Left lung (tissue), 10 donors: ENCODE measurements around the gene CDK2AP2. TPM values are rescaled to one million over a fixed set of nuclear protein-coding genes. Genes with fewer than 3 reads are reported as not detected.
A peak's percentile ranks its signal among the peaks of the same experiment; 100 is the strongest.
"Not testable (repeated sequence)": the region's sequence is repeated elsewhere in the genome, so short reads cannot be mapped to it uniquely, and the experiment has no call there.

Experiments used
- ATAC-seq: fragments of 200-7000 bp; cut with Tn5 transposase; one replicate; pipeline ENCODE4 v1.9.1; 2020; ENCODE audit warnings: moderate library complexity
- DNase-seq, 4 donors: peaks; one replicate each; pipeline ENCODE4 v3.0.0-alpha.2; 2013 to 2020
- H3K27ac ChIP-seq, 2 donors: fragments of 200-600 bp; sonication (generic) in 1 of 2; one replicate each; pipeline versions ENCODE4 v1.5.0 to v1.8.0; 2020 to 2021
- H3K27me3 ChIP-seq, 2 donors: fragments of 200-600 bp; sonication (generic) in 1 of 2; one replicate each; pipeline versions ENCODE4 v1.5.0 to v1.8.0; 2020 to 2021
- H3K36me3 ChIP-seq, 2 donors: fragments of 200-600 bp; sonication (generic) in 1 of 2; one replicate each; pipeline versions ENCODE4 v1.5.0 to v1.8.0; 2020 to 2021
- H3K4me1 ChIP-seq, 2 donors: fragments of 200-600 bp; one replicate each; pipeline ENCODE4 v1.8.0; 2021
- H3K4me3 ChIP-seq, 2 donors: fragments of 200-600 bp; sonication (generic) in 1 of 2; one replicate each; pipeline versions ENCODE4 v1.5.0 to v1.8.0; 2020 to 2021; ENCODE audit warnings: mild to moderate bottlenecking in 1 of 2
- H3K9me3 ChIP-seq, 2 donors: fragments of 200-600 bp; sonication (generic) in 1 of 2; one replicate each; pipeline versions ENCODE4 v1.5.0 to v1.8.0; 2020 to 2021
- intact Hi-C, 2 donors: fragments of 100-400 bp; cut with DNase I; formaldehyde crosslinking; loops; one replicate each; pipeline versions ENCODE4 v1.11.2 to v1.14.2; 2022
- polyA plus RNA-seq, 6 donors: library from polyadenylated mRNA; unstranded; fragments of 120-200 nt; gene quantifications; one replicate each; pipeline ENCODE4 v1.2.1, GENCODE V29; 2013; ENCODE audit not compliant: insufficient read length in 6 of 6
- total RNA-seq, 2 donors: library from RNA; stranded (reverse); fragmentation: NEBNext Ultra II Directional; extraction: Animal tissue kit (Norgen Biotek cat#: 25700); gene quantifications; one replicate each; pipeline ENCODE4 v1.2.1, GENCODE V29; 2021
- TF ChIP-seq, protein P1 (sequence below), 2 donors: fragments of 200-600 bp; sonication (generic) in 1 of 2; IDR thresholded peaks; one replicate each; pipeline versions ENCODE4 v1.5.0 to v1.8.0; 2021; ENCODE audit warnings: antibody characterized with exemption in 2 of 2
- donor health status: DM: no; HTN: yes; CAD: no.
- donor health status: DM: no; HTN: no; CAD: no.

Gene CDK2AP2
- total and polyA plus RNA-seq, 8 donors = 25.8 to 92.8 (median 33.4) TPM

DNA sequence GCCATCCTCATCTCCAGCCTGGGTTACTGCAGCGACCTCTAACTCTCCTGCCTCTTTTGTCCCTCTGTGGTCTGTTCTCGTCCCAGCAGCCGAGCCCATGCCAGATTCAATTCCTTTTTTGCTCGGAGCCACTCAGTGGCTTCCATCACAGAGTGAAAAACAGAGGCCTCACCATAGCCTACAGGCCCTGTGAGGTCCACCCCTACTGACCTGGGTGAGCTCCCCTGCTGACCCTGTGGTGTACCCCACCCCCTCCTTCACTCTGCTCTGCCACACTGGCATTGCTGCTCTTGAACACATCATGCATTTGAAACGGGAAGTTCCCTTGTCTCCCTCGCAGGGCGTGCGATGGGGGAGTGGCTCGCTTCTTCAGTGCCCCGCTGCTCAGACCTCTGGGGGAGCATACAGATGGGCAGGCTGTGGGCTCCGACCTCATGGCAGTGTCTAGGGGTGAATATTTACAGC is 23.1 kb downstream of the CDK2AP2 start:
- Histone ChIP-seq H3K4me3 (no peak overlapping the region), H3K27ac (no peak overlapping the region), H3K4me1 (peaks cover 18 to 47% of the 10 kb centered on the region in 2 donors), H3K36me3 (peaks cover 0 to 31% of the 10 kb centered on the region in 2 donors), H3K27me3 (no peaks in the 10 kb centered on the region), H3K9me3 (no peaks in the 10 kb centered on the region)
- intact Hi-C loops = no loop called here
- ATAC-seq (no peak), DNase-seq (peak in 1 of 4 donors; percentile 81)
- TF ChIP-seq, protein P1, sequence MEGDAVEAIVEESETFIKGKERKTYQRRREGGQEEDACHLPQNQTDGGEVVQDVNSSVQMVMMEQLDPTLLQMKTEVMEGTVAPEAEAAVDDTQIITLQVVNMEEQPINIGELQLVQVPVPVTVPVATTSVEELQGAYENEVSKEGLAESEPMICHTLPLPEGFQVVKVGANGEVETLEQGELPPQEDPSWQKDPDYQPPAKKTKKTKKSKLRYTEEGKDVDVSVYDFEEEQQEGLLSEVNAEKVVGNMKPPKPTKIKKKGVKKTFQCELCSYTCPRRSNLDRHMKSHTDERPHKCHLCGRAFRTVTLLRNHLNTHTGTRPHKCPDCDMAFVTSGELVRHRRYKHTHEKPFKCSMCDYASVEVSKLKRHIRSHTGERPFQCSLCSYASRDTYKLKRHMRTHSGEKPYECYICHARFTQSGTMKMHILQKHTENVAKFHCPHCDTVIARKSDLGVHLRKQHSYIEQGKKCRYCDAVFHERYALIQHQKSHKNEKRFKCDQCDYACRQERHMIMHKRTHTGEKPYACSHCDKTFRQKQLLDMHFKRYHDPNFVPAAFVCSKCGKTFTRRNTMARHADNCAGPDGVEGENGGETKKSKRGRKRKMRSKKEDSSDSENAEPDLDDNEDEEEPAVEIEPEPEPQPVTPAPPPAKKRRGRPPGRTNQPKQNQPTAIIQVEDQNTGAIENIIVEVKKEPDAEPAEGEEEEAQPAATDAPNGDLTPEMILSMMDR (IDR thresholded peaks at IDR 0.05) = no peak

DNA sequence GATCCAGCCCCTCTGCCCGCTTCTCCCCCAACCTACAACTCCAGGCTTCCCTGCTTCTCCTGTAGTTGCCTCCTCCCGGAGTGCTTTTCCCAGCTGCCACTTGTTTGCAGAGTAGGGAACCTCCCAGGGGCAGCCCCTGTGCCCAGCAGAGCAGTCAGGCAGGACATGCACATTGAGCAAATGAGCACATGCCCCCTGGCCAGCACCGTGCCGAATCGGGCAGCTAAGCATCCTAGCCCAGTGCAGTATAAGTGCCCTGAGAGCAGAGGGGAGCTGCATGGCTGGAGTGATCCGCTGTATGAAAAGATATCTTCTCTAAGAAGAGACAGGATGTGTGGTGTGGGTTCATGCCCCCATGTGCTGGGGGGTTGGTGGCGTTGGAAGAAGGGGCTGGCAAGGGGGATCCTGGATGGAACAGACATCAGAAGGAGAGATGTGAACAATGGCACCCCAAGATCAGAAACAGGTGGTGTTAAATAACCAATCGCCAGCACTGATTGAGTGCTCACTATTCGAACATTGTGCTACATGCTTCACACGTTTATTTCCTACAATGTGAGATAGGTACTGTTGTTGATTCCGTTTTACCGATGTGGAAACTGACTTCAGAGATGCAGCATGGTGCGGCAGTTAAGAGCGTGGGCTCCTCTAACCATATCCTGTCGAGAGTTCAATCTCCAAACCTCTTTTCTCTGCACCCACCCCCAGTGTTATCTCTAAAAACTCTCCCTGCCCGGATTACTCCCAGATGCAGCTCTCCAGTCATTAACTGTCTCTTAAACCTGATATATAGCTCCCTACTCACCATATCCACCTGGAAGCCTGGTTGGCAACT is 23.9 kb downstream of the CDK2AP2 start:
- peak overlapping the region in 1 of 2 donors; percentile 57 for H3K4me3 ChIP-seq
- peak overlapping the region in 1 of 2 donors; percentile 91 for H3K27ac ChIP-seq
- ATAC-seq (no peak), DNase-seq (peak in 1 of 4 donors; percentile 79)
- intact Hi-C loops = no loop called here
- H3K9me3 ChIP-seq = no peaks in the 10 kb centered on the region
- peaks cover 0 to 23% of the 10 kb centered on the region in 2 donors for H3K36me3 ChIP-seq
- peaks cover 18 to 47% of the 10 kb centered on the region in 2 donors for H3K4me1 ChIP-seq
- no peaks in the 10 kb centered on the region for H3K27me3 ChIP-seq
- TF ChIP-seq, protein P1 (IDR thresholded peaks at IDR 0.05) = no peak

DNA sequence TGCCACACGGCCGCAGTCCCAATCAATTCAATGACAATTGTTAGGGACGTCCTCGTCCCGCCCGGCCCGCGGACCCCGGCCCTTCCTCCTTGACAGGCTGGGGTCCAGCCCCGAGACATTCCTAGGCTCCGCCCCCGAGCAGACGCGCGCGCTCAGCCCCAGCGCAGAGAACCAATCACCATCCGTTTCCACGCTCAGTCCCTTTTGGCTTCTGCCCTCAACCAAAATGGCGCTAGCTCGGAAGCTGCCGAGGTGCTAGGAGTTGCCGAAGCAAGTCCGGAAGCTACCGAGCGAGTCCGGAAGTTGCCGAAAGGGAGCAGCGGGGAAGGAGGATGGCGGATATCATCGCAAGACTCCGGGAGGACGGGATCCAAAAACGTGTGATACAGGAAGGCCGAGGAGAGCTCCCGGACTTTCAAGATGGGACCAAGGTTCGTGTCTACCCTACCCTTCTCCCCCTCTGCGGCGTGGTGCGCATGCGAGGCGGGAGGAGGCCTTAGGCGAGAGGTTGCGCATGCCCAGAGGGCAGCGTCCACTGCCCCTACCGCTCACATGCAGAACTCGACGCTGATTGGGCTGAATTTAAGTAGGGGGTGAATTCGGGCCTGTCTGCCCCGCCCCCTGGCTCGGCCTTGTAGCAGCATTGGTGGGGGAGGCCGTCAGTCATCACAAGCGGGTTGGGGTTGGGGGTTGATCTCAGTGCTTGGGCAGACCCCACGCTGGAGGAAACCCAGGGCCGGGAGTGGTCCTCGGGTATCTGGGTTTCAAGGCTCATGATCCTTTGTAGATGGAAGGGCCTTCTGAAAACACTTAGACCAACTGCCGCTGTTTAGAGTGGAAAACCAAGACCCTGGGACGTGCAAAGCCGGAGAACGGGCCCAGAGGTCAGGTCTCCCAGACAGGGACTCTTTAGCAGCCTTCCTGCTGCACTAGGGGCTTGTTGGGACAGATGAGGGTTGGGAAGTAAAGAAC is 24.8 kb downstream of the CDK2AP2 start, which contains the start of gene AIP:
Gene AIP (plus strand): TSS at position 200 of the 972 bp plus-strand sequence. CDS start 133 bp downstream, at position 333.
- Histone ChIP-seq H3K4me1 (peaks cover 18 to 47% of the 10 kb centered on the region in 2 donors), H3K36me3 (peaks cover 0 to 16% of the 10 kb centered on the region in 2 donors), H3K27me3 (no peaks in the 10 kb centered on the region), H3K4me3 (peak within 1 kb of the TSS; percentile 45 to 57), H3K9me3 (no peaks in the 10 kb centered on the region), H3K27ac (peak within 1 kb of the TSS; percentile 86 to 91)
- ATAC-seq (peak; percentile 98), DNase-seq (peak; percentile 95 to 98 (median 98))
- TF ChIP-seq, protein P1 (IDR thresholded peaks at IDR 0.05) = peak in 1 of 2 donors; percentile 22
- intact Hi-C loops = no loop called here

DNA sequence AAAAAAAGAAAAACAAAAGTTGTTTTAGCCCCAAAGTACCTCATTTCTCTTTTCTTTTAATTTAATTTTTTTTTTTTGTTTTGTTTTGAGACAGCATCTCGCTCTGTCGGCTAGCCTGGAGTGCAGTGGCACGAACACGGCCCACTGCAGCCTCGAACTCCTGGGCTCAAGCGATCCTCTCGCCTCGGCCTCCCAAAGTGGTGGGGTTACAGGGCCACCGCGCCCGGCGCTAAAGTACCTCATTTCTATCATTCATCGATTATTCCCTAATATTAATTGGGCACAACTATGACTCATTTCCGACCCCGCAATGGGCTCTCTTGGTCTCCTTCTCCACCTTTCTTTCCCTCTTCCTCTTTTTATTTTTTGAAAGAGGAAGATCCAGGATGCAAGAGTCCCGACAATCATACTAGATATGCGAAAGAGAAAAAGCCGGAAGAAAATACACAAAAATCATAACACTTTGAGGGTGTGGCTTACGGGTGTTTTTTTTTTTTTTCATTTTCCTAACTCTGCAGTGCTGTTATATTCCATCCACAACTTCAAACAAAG is 25.6 kb downstream of the CDK2AP2 start:
- H3K4me1 ChIP-seq = peaks cover 18 to 47% of the 10 kb centered on the region in 2 donors
- H3K4me3 ChIP-seq = peak overlapping the region; percentile 45 to 57
- TF ChIP-seq, protein P1 (IDR thresholded peaks at IDR 0.05) = no peak
- H3K9me3 ChIP-seq = no peaks in the 10 kb centered on the region
- H3K36me3 ChIP-seq = peaks cover 0 to 8% of the 10 kb centered on the region in 2 donors
- ATAC-seq = peak; percentile 38
- H3K27ac ChIP-seq = peak overlapping the region; percentile 86 to 91
- no peaks in the 10 kb centered on the region for H3K27me3 ChIP-seq
- peak in 1 of 4 donors; percentile 80 for DNase-seq
- intact Hi-C loops = no loop called here

DNA sequence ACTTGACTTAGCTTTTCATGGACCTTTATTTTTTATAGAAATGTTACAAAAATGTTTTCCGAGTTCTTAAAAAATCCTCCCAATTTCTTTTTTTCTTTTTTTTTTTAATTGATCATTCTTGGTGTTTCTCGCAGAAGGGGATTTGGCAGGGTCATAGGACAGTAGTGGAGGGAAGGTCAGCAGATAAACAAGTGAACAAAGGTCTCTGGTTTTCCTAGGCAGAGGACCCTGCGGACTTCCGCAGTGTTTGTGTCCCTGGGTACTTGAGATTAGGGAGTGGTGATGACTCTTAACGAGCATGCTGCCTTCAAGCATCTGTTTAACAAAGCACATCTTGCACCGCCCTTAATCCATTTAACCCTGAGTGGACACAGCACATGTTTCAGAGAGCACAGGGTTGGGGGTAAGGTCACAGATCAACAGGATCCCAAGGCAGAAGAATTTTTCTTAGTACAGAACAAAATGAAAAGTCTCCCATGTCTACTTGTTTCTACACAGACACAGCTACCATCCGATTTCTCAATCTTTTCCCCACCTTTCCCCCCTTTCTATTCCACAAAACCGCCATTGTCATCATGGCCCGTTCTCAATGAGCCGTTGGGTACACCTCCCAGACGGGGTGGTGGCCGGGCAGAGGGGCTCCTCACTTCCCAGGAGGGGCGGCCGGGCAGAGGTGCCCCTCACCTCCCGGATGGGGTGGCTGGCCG is 30.5 kb downstream of the CDK2AP2 start:
- H3K4me1 ChIP-seq, H3K27me3 ChIP-seq, intact Hi-C loops, H3K36me3 ChIP-seq, H3K9me3 ChIP-seq, DNase-seq, ATAC-seq, H3K4me3 ChIP-seq, H3K27ac ChIP-seq: not testable (repeated sequence)

DNA sequence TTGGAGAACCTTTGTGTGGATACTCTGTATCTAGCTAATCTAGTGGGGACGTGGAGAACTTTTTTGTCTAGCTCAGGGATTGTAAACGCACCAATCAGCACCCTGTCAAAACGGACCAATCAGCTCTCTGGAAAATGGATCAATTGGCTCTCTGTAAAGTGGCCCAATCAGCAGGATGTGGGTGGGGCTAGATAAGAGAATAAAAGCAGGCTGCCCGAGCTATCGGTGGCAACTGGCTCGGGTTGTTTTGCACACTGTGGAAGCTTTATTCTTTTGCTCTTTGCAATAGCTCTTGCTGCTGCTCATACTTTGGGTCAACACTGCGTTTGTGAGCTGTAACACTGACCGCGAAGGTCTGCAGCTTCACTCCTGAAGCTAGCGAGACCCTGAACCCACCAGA is 31.3 kb downstream of the CDK2AP2 start:
- H3K9me3 ChIP-seq, DNase-seq, H3K4me3 ChIP-seq, H3K36me3 ChIP-seq, H3K27me3 ChIP-seq, H3K27ac ChIP-seq, ATAC-seq, H3K4me1 ChIP-seq, intact Hi-C loops: not testable (repeated sequence)
